K562 (cell line): ENCODE measurements around the gene GUCY2F. TPM values are rescaled to one million over a fixed set of nuclear protein-coding genes. Genes with fewer than 3 reads are reported as not detected.

Experiments used
- ATAC-seq: fragments of 200-7000 bp; cut with Tn5 transposase; 3 replicates; pipeline ENCODE4 v1.9.1; 2020; ENCODE audit warnings: moderate library complexity
- BruUV-seq: library from RNA; stranded (reverse); fragments of 400-500 nt; replicated peaks from 2 replicates; lab custom pipeline; 2021; lab: Mats Ljungman, UMichigan
- CTCF ChIA-PET: fragments of 300-600 bp; formaldehyde crosslinking; extraction: SDS; loops from one replicate; lab custom pipeline; 2021; ENCODE audit warnings: low intra/inter-chr PET ratio; lab: Yijun Ruan, JAX
- POLR2A ChIA-PET: fragments of 300-600, 350-650 bp; sonication (Branson Sonifier 250); formaldehyde crosslinking; extraction: SDS; loops from one replicate; lab custom pipeline; 2021; ENCODE audit warnings: antibody characterized with exemption, inconsistent platforms; lab: Yijun Ruan, JAX
- DNase-seq, 4 experiments: peaks; one replicate each; pipeline versions ENCODE4 v3.0.0 to v3.0.0-alpha.2; 2011 to 2018; ENCODE audit warnings: low spot score in 3 of 4, mixed read lengths in 3 of 4; ENCODE audit errors: extremely low read depth in 1 of 4
- FAIRE-seq: peaks from 2 replicates; lab custom pipeline; 2011; peaks lifted over from hg19 to GRCh38; lab: Jason Lieb, UNC
- H2AFZ ChIP-seq: 2 replicates; pipeline ENCODE4 v1.6.0; 2011; ENCODE audit warnings: low read depth, low read length, control low read depth, inconsistent platforms
- H3K27ac ChIP-seq: fragments of 200-600 bp; 3 replicates; pipeline ENCODE4 v1.8.0; 2011; ENCODE audit warnings: low read depth, mild to moderate bottlenecking, control low read depth, inconsistent platforms, low read length, moderate library complexity, mixed read lengths; ENCODE audit errors: extremely low read depth
- H3K27me3 ChIP-seq, 2 experiments: fragments of 300-600 bp in 1 of 2; 2 replicates in 1 of 2; 3 replicates in 1 of 2; pipeline versions ENCODE4 v1.6.0 to v1.8.0; 2011; ENCODE audit warnings: inconsistent platforms in 2 of 2, low read length in 2 of 2, mild to moderate bottlenecking in 1 of 2, mixed read lengths in 1 of 2, moderate library complexity in 1 of 2; ENCODE audit not compliant: control insufficient read depth in 2 of 2, insufficient read depth in 2 of 2
- H3K36me3 ChIP-seq: fragments of 300-600 bp; 3 replicates; pipeline ENCODE4 v1.8.0; 2011; ENCODE audit warnings: mild to moderate bottlenecking, low read length, inconsistent platforms; ENCODE audit not compliant: control insufficient read depth, insufficient read depth
- H3K4me1 ChIP-seq, 2 experiments: fragments of 200-600 bp in 1 of 2; replicated peaks in 1 of 2; 2 replicates in 1 of 2; 3 replicates in 1 of 2; pipeline versions ENCODE4 v1.5.1 to v1.8.0; 2011; ENCODE audit warnings: inconsistent platforms in 2 of 2, low read length in 2 of 2, mild to moderate bottlenecking in 1 of 2, mixed read lengths in 1 of 2, moderate library complexity in 1 of 2; ENCODE audit not compliant: control insufficient read depth in 2 of 2, insufficient read depth in 2 of 2
- H3K4me2 ChIP-seq: 2 replicates; pipeline ENCODE4 v1.6.1; 2011; ENCODE audit warnings: low read length, control low read depth, inconsistent platforms, mixed read lengths; ENCODE audit not compliant: insufficient read depth
- H3K4me3 ChIP-seq: fragments of 200-600 bp; sonication (generic), shearing (Covaris generic); 2 replicates; pipeline ENCODE4 v1.5.1; 2016; ENCODE audit warnings: control low read depth, inconsistent platforms
- H3K79me2 ChIP-seq: fragments of 200-600 bp; 3 replicates; pipeline ENCODE4 v1.8.0; 2011; ENCODE audit warnings: low read length, inconsistent platforms; ENCODE audit not compliant: control insufficient read depth, insufficient read depth
- H3K9ac ChIP-seq, 2 experiments: 2 replicates each; pipeline versions ENCODE4 v1.6.0 to v1.6.1; 2011; ENCODE audit warnings: low read depth in 2 of 2, low read length in 2 of 2, control low read depth in 1 of 2, inconsistent platforms in 1 of 2, mild to moderate bottlenecking in 1 of 2, mixed read lengths in 1 of 2; ENCODE audit not compliant: insufficient read depth in 1 of 2
- H3K9me1 ChIP-seq: one replicate; pipeline ENCODE4 v1.6.0; 2011; ENCODE audit warnings: inconsistent platforms, mild to moderate bottlenecking, low read length, moderate library complexity; ENCODE audit not compliant: control insufficient read depth, insufficient read depth
- H3K9me3 ChIP-seq: replicated peaks from 2 replicates; pipeline ENCODE4 v1.5.1; 2011; ENCODE audit warnings: low read depth, low read length, inconsistent platforms; ENCODE audit not compliant: control insufficient read depth, insufficient read depth
- H4K20me1 ChIP-seq: replicated peaks from 2 replicates; pipeline ENCODE4 v1.6.1; 2011; ENCODE audit warnings: low read length, inconsistent platforms, mixed read lengths; ENCODE audit not compliant: control insufficient read depth, insufficient read depth
- BCL6 ChIP-seq: fragments of 250-450 bp; sonication (Bioruptor Pico); IDR thresholded peaks from 2 replicates; pipeline ENCODE4 v1.4.0; 2020
- CSDE1 ChIP-seq, 2 experiments: fragments of 450-650 bp; IDR thresholded peaks; 2 replicates each; pipeline ENCODE4 v1.6.1; 2016; ENCODE audit warnings: mild to moderate bottlenecking in 1 of 2
- FOSL1 ChIP-seq: fragments of 200-800 bp; sonication (Bioruptor generic); conservative IDR thresholded peaks from 2 replicates; pipeline ENCODE4 v1.6.1; 2016; ENCODE audit warnings: missing genetic modification characterization, missing compliant biosample characterization
- HDAC1 ChIP-seq, 2 experiments: fragments of 450-650 bp; IDR thresholded peaks; 2 replicates each; pipeline ENCODE4 v1.6.1; 2016 to 2017; ENCODE audit warnings: inconsistent platforms in 1 of 2, mild to moderate bottlenecking in 1 of 2, moderate library complexity in 1 of 2
- LARP7 ChIP-seq: fragments of 450-650 bp; IDR thresholded peaks from 2 replicates; pipeline ENCODE4 v1.6.1; 2016
- MBD2 ChIP-seq: sonication (generic); IDR thresholded peaks from 2 replicates; pipeline ENCODE4 v1.6.1; 2016; ENCODE audit warnings: low read depth, borderline replicate concordance
- POLR2B ChIP-seq: fragments of 450-650 bp; IDR thresholded peaks from 2 replicates; pipeline ENCODE4 v1.6.1; 2018; ENCODE audit warnings: low read depth; ENCODE audit not compliant: partially characterized antibody
- SAP30 ChIP-seq: fragments of 200-600 bp; sonication (generic); IDR thresholded peaks from 2 replicates; pipeline ENCODE4 v1.6.1; 2012; ENCODE audit warnings: borderline replicate concordance, low read depth, mild to moderate bottlenecking, moderate library complexity, low read length, control low read depth, inconsistent platforms; ENCODE audit not compliant: insufficient read depth, poor library complexity, severe bottlenecking
- SMAD3 ChIP-seq: fragments of 450-650 bp; formaldehyde crosslinking; conservative IDR thresholded peaks from 2 replicates; pipeline ENCODE4 v1.4.0; 2020; ENCODE audit warnings: mild to moderate bottlenecking
- ZBTB2 ChIP-seq: fragments of 450-650 bp; IDR thresholded peaks from 2 replicates; pipeline ENCODE4 v1.6.1; 2016; ENCODE audit warnings: antibody characterized with exemption
- WGBS: fragments of 100-300 bp; shearing (Covaris generic); methylation state at CpG from one replicate; pipeline ENCODE4 v1.1.6; 2016; ENCODE audit warnings: low coverage, mixed read lengths; ENCODE audit not compliant: insufficient coverage; ENCODE audit errors: missing lambda C conversion rate; 5-methylcytosine and 5-hydroxymethylcytosine counted together
- in situ Hi-C: fragments of 300-500 bp; cut with MboI; formaldehyde crosslinking; loops from 4 replicates; pipeline ENCODE4 v1.15.0; 2018; ENCODE audit warnings: inconsistent platforms, mixed read lengths
- intact Hi-C: fragments of 100-400 bp; cut with micrococcal nuclease; formaldehyde crosslinking; loops from 2 replicates; pipeline ENCODE4 v1.14.2; 2022
- polyA plus RNA-seq, 8 experiments: library from polyadenylated mRNA; depleted of rRNA in 4 of 8; stranded (reverse) in 5 of 8; unstranded in 3 of 8; fragments of >200 nt; fragmentation: Nextera tagmentation in 2 of 8; fragmentation: Illumina TruSeq in 1 of 8; extraction: Ambion mirVana in 2 of 8; extraction: Trizol in 1 of 8; gene quantifications; 2 replicates each; pipeline versions ENCODE4 v1.2.1 to v1.2.3, GENCODE V29; 2011 to 2014; ENCODE audit warnings: inconsistent platforms in 1 of 8, missing spikeins in 1 of 8
- total RNA-seq, 7 experiments: library from RNA; depleted of rRNA in 6 of 7; stranded (reverse); fragments of >200 nt in 6 of 7; fragmentation: Illumina TruSeq in 2 of 7; extraction: Trizol in 2 of 7; gene quantifications; 2 replicates each; pipeline versions ENCODE4 v1.2.1 to v1.2.3, GENCODE V29; 2011 to 2021; ENCODE audit warnings: low replicate concordance in 1 of 7

GUCY2F gene
- total and polyA plus RNA-seq, 9 of the 15 experiments (the other 6 are each of a cell fraction or from before 2014, with no cell fraction given): 0.01 to 0.06 (median 0.05) TPM; not detected in 6

- Histone ChIP-seq H3K36me3 (no peaks in the 10 kb centered on the region), H3K9me1 (no peaks in the 10 kb centered on the region), H4K20me1 (no peaks in the 10 kb centered on the region), H3K9ac (no peak overlapping the region), H3K4me2 (no peak overlapping the region), H3K27ac (no peak overlapping the region), H3K27me3 (no peaks in the 10 kb centered on the region), H2AFZ (no peak overlapping the region), H3K9me3 (no peaks in the 10 kb centered on the region), H3K79me2 (no peaks in the 10 kb centered on the region), H3K4me3 (no peak overlapping the region), H3K4me1 (no peaks in the 10 kb centered on the region)
- POLR2A ChIA-PET: no interaction called here
- BruUV-seq: no TSS peak
- DNase-seq: no peak
- ATAC-seq: no peak
- 0% methylated on average over 4 of the region's 4 CpGs for WGBS
- FAIRE-seq: no peak
- TF ChIP-seq FOSL1 (tag): 0 out of 2 replicates have a peak, but pooled peaks have one; percentile 27
- no peak for TF ChIP-seq CSDE1 (IDR thresholded peaks at IDR 0.05)
- intact Hi-C loops: no loop called here
- CTCF ChIA-PET: no interaction called here
- in situ Hi-C loops: no loop called here
Observed at GRCh38 chrX:109362101-109362500, 119.8 kb downstream of the GUCY2F start.

- no peaks in the 10 kb centered on the region for H3K9me3 ChIP-seq
- H3K79me2 ChIP-seq: no peaks in the 10 kb centered on the region
- 0% methylated on average over 3 of the region's 3 CpGs for WGBS
- DNase-seq (no peak), FAIRE-seq (no peak), ATAC-seq (no peak)
- ChIA-PET POLR2A (no interaction called here), CTCF (no interaction called here)
- no peaks in the 10 kb centered on the region for H3K9me1 ChIP-seq
- H3K36me3 ChIP-seq: no peaks in the 10 kb centered on the region
- no peaks in the 10 kb centered on the region for H3K27me3 ChIP-seq
- BruUV-seq: no TSS peak
- H3K27ac ChIP-seq: no peak overlapping the region
- intact Hi-C loops (no loop called here), in situ Hi-C loops (no loop called here)
- H3K4me1 ChIP-seq: no peaks in the 10 kb centered on the region
- H3K9ac ChIP-seq: no peak overlapping the region
- no peaks in the 10 kb centered on the region for H4K20me1 ChIP-seq
- no peak overlapping the region for H2AFZ ChIP-seq
- H3K4me3 ChIP-seq: no peak overlapping the region
- H3K4me2 ChIP-seq: no peak overlapping the region
- no peak for TF ChIP-seq ZBTB2
- TF ChIP-seq SMAD3 (CRISPR knock-in tag): no peak
- TF ChIP-seq MBD2: no peak
- no peak for TF ChIP-seq LARP7
- no peak for TF ChIP-seq SAP30
- TF ChIP-seq BCL6 (CRISPR knock-in tag): no peak
- no peak for TF ChIP-seq POLR2B
- TF ChIP-seq HDAC1 (IDR thresholded peaks at IDR 0.05): no peak
Observed at GRCh38 chrX:109360301-109360700, 121.6 kb downstream of the GUCY2F start.
